ENCODE results near the gene IDH1.
"Not testable (repeated sequence)": the region's sequence is repeated elsewhere in the genome, so short reads cannot be mapped to it uniquely, and the experiment has no call there.

DNA sequence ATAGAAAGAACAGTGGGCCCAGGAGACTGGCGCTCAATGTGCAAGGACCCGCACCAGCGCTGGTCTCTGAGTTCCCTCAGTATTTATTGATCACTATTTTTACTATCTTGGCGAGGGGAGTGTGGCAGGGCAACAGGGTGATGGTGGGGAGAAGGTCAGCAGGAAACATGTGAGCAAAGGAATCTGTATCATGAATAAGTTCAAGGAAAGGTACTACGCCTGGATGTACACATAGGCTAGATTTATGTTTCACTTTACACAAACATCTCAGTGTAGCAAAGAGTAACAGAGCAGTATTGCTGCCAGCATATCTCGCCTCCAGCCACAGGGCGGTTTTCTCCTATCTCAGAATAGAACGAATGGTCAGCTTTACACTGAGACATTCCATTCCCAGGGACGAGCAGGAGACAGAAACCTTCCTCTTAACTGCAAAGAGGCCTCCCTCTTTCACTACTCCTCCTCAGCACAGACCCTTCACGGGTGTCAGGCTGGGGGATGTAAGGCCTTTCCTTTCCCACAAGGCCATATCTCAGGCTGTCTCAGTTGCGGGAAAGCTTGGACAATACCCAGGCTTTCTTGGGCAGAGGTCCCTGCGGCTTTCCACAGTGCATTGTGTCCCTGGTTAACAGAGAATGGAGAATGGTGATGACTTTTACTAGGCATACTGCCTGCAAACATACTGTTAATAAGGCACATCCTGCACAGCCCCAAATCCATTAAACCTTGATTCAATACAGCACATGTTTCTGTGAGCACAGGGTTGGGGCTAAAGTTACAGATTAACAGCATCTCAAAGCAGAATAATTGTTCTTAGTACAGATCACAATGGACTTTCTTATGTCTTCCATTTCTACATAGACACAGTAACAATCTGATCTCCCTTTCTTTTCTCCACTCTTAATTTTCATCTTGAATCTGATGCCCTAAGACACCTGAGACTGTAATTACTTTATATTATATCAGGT is 2.3 kb upstream of the IDH1 start:
- TF ChIP-seq CTCF (conservative IDR thresholded peaks at IDR 0.05 in 1 of 2, IDR thresholded peaks at IDR 0.05 in 1 of 2; ENCODE audit: extremely low read depth in 1 of 2, insufficient read depth in 1 of 2, low read depth in 1 of 2, low read length in 2 of 2); EZH2 (IDR thresholded peaks at IDR 0.05; ENCODE audit: borderline replicate concordance, low read length): not testable (repeated sequence)

All from mammary epithelial cell (primary cell).